Measurements from ENCODE around the gene HYAL1.
"Not testable (repeated sequence)": the region's sequence is repeated elsewhere in the genome, so short reads cannot be mapped to it uniquely, and the experiment has no call there.

The HYAL1 gene

GRCh38 chr3:50271314-50271936 is 31.9 kb downstream of the HYAL1 start:
- DNase-seq = no peak

GRCh38 chr3:50270422-50271224 is 32.8 kb downstream of the HYAL1 start:
- no peak for DNase-seq

- no peak for DNase-seq
Measured at GRCh38 chr3:50269977-50270413, 33.4 kb downstream of the HYAL1 start.

- DNase-seq = no peak
Measured at GRCh38 chr3:50269460-50269859, 33.9 kb downstream of the HYAL1 start.

- DNase-seq = no peak
Measured at GRCh38 chr3:50268703-50269451, 34.5 kb downstream of the HYAL1 start, which contains the start of gene SEMA3B. Gene SEMA3B, plus strand, starts transcription at chr3:50269147. Its CDS starts 94 bp downstream, at chr3:50269241.

- no peak for DNase-seq
Measured at GRCh38 chr3:50268276-50268675, 35.1 kb downstream of the HYAL1 start.

GRCh38 chr3:50267280-50267913 is 36.0 kb downstream of the HYAL1 start:
- DNase-seq = no peak

- DNase-seq = no peak
Measured at GRCh38 chr3:50266836-50267235, 36.5 kb downstream of the HYAL1 start.

GRCh38 chr3:50266017-50266416 is 37.4 kb downstream of the HYAL1 start:
- no peak for DNase-seq

GRCh38 chr3:50265571-50265970 is 37.8 kb downstream of the HYAL1 start:
- DNase-seq = no peak

GRCh38 chr3:50264964-50265485 is 38.3 kb downstream of the HYAL1 start:
- DNase-seq = no peak

GRCh38 chr3:50264383-50264963 is 38.9 kb downstream of the HYAL1 start:
- DNase-seq = no peak

GRCh38 chr3:50263478-50264382 is 39.6 kb downstream of the HYAL1 start:
- DNase-seq = no peak

GRCh38 chr3:50262778-50263177 is 40.6 kb downstream of the HYAL1 start:
- no peak for DNase-seq

GRCh38 chr3:50262200-50262599 is 41.2 kb downstream of the HYAL1 start:
- not testable (repeated sequence) for DNase-seq

- DNase-seq = no peak
Measured at GRCh38 chr3:50261505-50261904, 41.9 kb downstream of the HYAL1 start.

GRCh38 chr3:50260942-50261441 is 42.4 kb downstream of the HYAL1 start:
- no peak for DNase-seq

GRCh38 chr3:50260027-50260941 is 43.1 kb downstream of the HYAL1 start:
- peak; percentile 39 for DNase-seq

GRCh38 chr3:50259432-50260026 is 43.8 kb downstream of the HYAL1 start:
- peak; percentile 37 for DNase-seq

GRCh38 chr3:50258979-50259378 is 44.4 kb downstream of the HYAL1 start:
- DNase-seq = no peak

All from NCI-H2171 (cell line).